Panc1 (cell line): ENCODE measurements around the gene PARD3.

ENCODE experiments used
- CTCF ChIP-seq: fragments of 450-650 bp; IDR thresholded peaks from 2 replicates; pipeline ENCODE4 v1.5.1; 2017; ENCODE audit warnings: mild to moderate bottlenecking
- POLR2AphosphoS5 ChIP-seq: IDR thresholded peaks from 2 replicates; pipeline ENCODE4 v1.6.1; 2012; ENCODE audit warnings: mild to moderate bottlenecking, low read depth, low read length, moderate library complexity
- REST ChIP-seq, 2 experiments: IDR thresholded peaks; 2 replicates each; pipeline ENCODE4 v1.6.1; 2011 to 2012; ENCODE audit warnings: low read depth in 2 of 2, control low read depth in 1 of 2, low read length in 1 of 2, mild to moderate bottlenecking in 1 of 2, moderate library complexity in 1 of 2; ENCODE audit not compliant: insufficient read depth in 1 of 2

GRCh38 chr10:34489411-34489810, 325.7 kb downstream of the PARD3 start:
- no peak for TF ChIP-seq POLR2AphosphoS5
- no peak for TF ChIP-seq CTCF
- no peak for TF ChIP-seq REST (IDR thresholded peaks at IDR 0.05; ENCODE audit: insufficient read depth in 1 of 2, low read depth in 2 of 2, low read length in 1 of 2)
